IgD-negative memory B cell (primary cell): Measurements from ENCODE around the gene ZDHHC19. TPM values are rescaled to one million over a fixed set of nuclear protein-coding genes. Genes with fewer than 3 reads are reported as not detected.
"Not testable (repeated sequence)": the region's sequence is repeated elsewhere in the genome, so short reads cannot be mapped to it uniquely, and the experiment has no call there.

ENCODE experiments used
- H3K27ac Mint-ChIP-seq, 3 donors: one replicate each; pipeline ENCODE4 v1.8.0; 2020 to 2022; ENCODE audit warnings: mild to moderate bottlenecking in 3 of 3, mixed read lengths in 3 of 3, moderate library complexity in 1 of 3
- H3K27me3 Mint-ChIP-seq: one replicate; pipeline ENCODE4 v1.8.0; 2021; ENCODE audit warnings: mixed read lengths
- H3K36me3 Mint-ChIP-seq: one replicate; pipeline ENCODE4 v1.8.0; 2020; ENCODE audit warnings: mild to moderate bottlenecking, mixed read lengths
- H3K4me1 Mint-ChIP-seq, 3 donors: one replicate each; pipeline ENCODE4 v1.8.0; 2020 to 2022; ENCODE audit warnings: mixed read lengths in 3 of 3, mild to moderate bottlenecking in 1 of 3
- H3K4me3 Mint-ChIP-seq, 4 donors: one replicate each; pipeline ENCODE4 v1.8.0; 2020 to 2022; ENCODE audit warnings: mild to moderate bottlenecking in 4 of 4, mixed read lengths in 4 of 4, moderate library complexity in 3 of 4
- H3K9me3 Mint-ChIP-seq, 3 donors: one replicate each; pipeline ENCODE4 v1.8.0; 2020 to 2021; ENCODE audit warnings: mixed read lengths in 3 of 3, mild to moderate bottlenecking in 1 of 3
- polyA plus RNA-seq: library from polyadenylated mRNA; unstranded; fragments of 300-500 nt; fragmentation: Illumina TruSeq; gene quantifications from one replicate; pipeline ENCODE4 v1.2.3, GENCODE V29; 2021

ZDHHC19 gene
- polyA plus RNA-seq, 1 donor from 2014 or later: 5.4 TPM

GRCh38 chr3:196184169-196184432 lies 27.1 kb downstream of the ZDHHC19 start:
- H3K27me3 Mint-ChIP-seq, H3K9me3 Mint-ChIP-seq, H3K36me3 Mint-ChIP-seq: not testable (repeated sequence)
- Mint-ChIP-seq H3K4me3 (peak overlapping the region in 1 of 4 donors; percentile 45), H3K4me1 (peaks cover 34 to 46% (median 43%) of the 10 kb centered on the region in 3 donors), H3K27ac (peak overlapping the region in 1 of 3 donors; percentile 88)

- Mint-ChIP-seq H3K4me1 (peaks cover 20 to 36% (median 34%) of the 10 kb centered on the region in 3 donors), H3K4me3 (peak overlapping the region in 2 of 4 donors; percentile 35 to 88), H3K27me3 (no peaks in the 10 kb centered on the region), H3K27ac (peak overlapping the region; percentile 88 to 96 (median 93)), H3K36me3 (peaks cover 2% of the 10 kb centered on the region), H3K9me3 (no peaks in the 10 kb centered on the region)
Measured at GRCh38 chr3:196181127-196181546, 30.1 kb downstream of the ZDHHC19 start.

GRCh38 chr3:196180346-196180745 lies 30.9 kb downstream of the ZDHHC19 start:
- Mint-ChIP-seq H3K36me3 (peaks cover 2% of the 10 kb centered on the region), H3K27me3 (no peaks in the 10 kb centered on the region), H3K4me3 (peak overlapping the region in 3 of 4 donors; percentile 65 to 92 (median 88)), H3K27ac (peak overlapping the region; percentile 87 to 99 (median 96)), H3K4me1 (peaks cover 20 to 36% (median 34%) of the 10 kb centered on the region in 3 donors), H3K9me3 (no peaks in the 10 kb centered on the region)

GRCh38 chr3:196179380-196180308 lies 31.6 kb downstream of the ZDHHC19 start:
- peak overlapping the region; percentile 87 to 99 (median 96) for H3K27ac Mint-ChIP-seq

GRCh38 chr3:196178993-196179379 lies 32.2 kb downstream of the ZDHHC19 start:
- peak overlapping the region in 3 of 4 donors; percentile 65 to 92 (median 88) for H3K4me3 Mint-ChIP-seq
- peaks cover 20 to 36% (median 34%) of the 10 kb centered on the region in 3 donors for H3K4me1 Mint-ChIP-seq
- H3K27ac Mint-ChIP-seq: peak overlapping the region; percentile 87 to 99 (median 96)
- no peaks in the 10 kb centered on the region for H3K27me3 Mint-ChIP-seq
- peaks cover 2% of the 10 kb centered on the region for H3K36me3 Mint-ChIP-seq
- no peaks in the 10 kb centered on the region for H3K9me3 Mint-ChIP-seq

More at GRCh38 chr3:196179380-196180308, 31.6 kb downstream of the ZDHHC19 start:
- Mint-ChIP-seq H3K9me3 (no peaks in the 10 kb centered on the region), H3K4me3 (peak overlapping the region; percentile 65 to 92 (median 80)), H3K27me3 (no peaks in the 10 kb centered on the region), H3K36me3 (peaks cover 2% of the 10 kb centered on the region), H3K4me1 (peaks cover 20 to 36% (median 34%) of the 10 kb centered on the region in 3 donors)

GRCh38 chr3:196177967-196178366 lies 33.2 kb downstream of the ZDHHC19 start:
- H3K9me3 Mint-ChIP-seq: no peaks in the 10 kb centered on the region
- no peak overlapping the region for H3K27ac Mint-ChIP-seq
- H3K4me3 Mint-ChIP-seq: peak overlapping the region in 1 of 4 donors; percentile 63
- H3K4me1 Mint-ChIP-seq: peaks cover 16 to 33% (median 30%) of the 10 kb centered on the region in 3 donors
- H3K27me3 Mint-ChIP-seq: no peaks in the 10 kb centered on the region
- H3K36me3 Mint-ChIP-seq: no peaks in the 10 kb centered on the region

GRCh38 chr3:196177567-196177966 lies 33.6 kb downstream of the ZDHHC19 start:
- Mint-ChIP-seq H3K36me3 (no peaks in the 10 kb centered on the region), H3K4me3 (peak overlapping the region in 1 of 4 donors; percentile 63), H3K27me3 (no peaks in the 10 kb centered on the region), H3K9me3 (no peaks in the 10 kb centered on the region), H3K27ac (no peak overlapping the region), H3K4me1 (peaks cover 16 to 32% (median 29%) of the 10 kb centered on the region in 3 donors)

- Mint-ChIP-seq H3K27me3 (no peaks in the 10 kb centered on the region), H3K4me1 (peaks cover 14 to 29% (median 26%) of the 10 kb centered on the region in 3 donors), H3K36me3 (peaks cover 3% of the 10 kb centered on the region)
Measured at GRCh38 chr3:196175722-196176121, 35.5 kb downstream of the ZDHHC19 start.

GRCh38 chr3:196175116-196175625 lies 36.0 kb downstream of the ZDHHC19 start:
- no peak overlapping the region for H3K27ac Mint-ChIP-seq
- no peaks in the 10 kb centered on the region for H3K27me3 Mint-ChIP-seq
- peaks cover 16 to 29% (median 26%) of the 10 kb centered on the region in 3 donors for H3K4me1 Mint-ChIP-seq
- H3K36me3 Mint-ChIP-seq: peaks cover 4% of the 10 kb centered on the region
- H3K9me3 Mint-ChIP-seq: peaks cover 0 to 4% (median 2%) of the 10 kb centered on the region in 3 donors
- no peak overlapping the region for H3K4me3 Mint-ChIP-seq

More at GRCh38 chr3:196175722-196176121, 35.5 kb downstream of the ZDHHC19 start:
- Mint-ChIP-seq H3K9me3 (peaks cover 0 to 4% (median 2%) of the 10 kb centered on the region in 3 donors), H3K27ac (no peak overlapping the region), H3K4me3 (no peak overlapping the region)

- peak overlapping the region in 1 of 3 donors; percentile 75 for H3K27ac Mint-ChIP-seq
- peaks cover 13 to 27% (median 21%) of the 10 kb centered on the region in 3 donors for H3K4me1 Mint-ChIP-seq
- H3K4me3 Mint-ChIP-seq: no peak overlapping the region
- peaks cover 0 to 4% (median 2%) of the 10 kb centered on the region in 3 donors for H3K9me3 Mint-ChIP-seq
- no peaks in the 10 kb centered on the region for H3K27me3 Mint-ChIP-seq
- peaks cover 4% of the 10 kb centered on the region for H3K36me3 Mint-ChIP-seq
Measured at GRCh38 chr3:196174652-196175051, 36.5 kb downstream of the ZDHHC19 start.

- H3K27me3 Mint-ChIP-seq, H3K4me3 Mint-ChIP-seq, H3K9me3 Mint-ChIP-seq, H3K36me3 Mint-ChIP-seq: not testable (repeated sequence)
- Mint-ChIP-seq H3K4me1 (peaks cover 7 to 20% (median 8%) of the 10 kb centered on the region in 3 donors), H3K27ac (peak overlapping the region; percentile 60 to 97 (median 96))
Measured at GRCh38 chr3:196170296-196170695, 40.9 kb downstream of the ZDHHC19 start.

- peaks cover 6% of the 10 kb centered on the region for H3K36me3 Mint-ChIP-seq
- peak overlapping the region in 1 of 4 donors; percentile 8 for H3K4me3 Mint-ChIP-seq
- no peaks in the 10 kb centered on the region for H3K27me3 Mint-ChIP-seq
- H3K9me3 Mint-ChIP-seq: peaks cover 0 to 4% (median 2%) of the 10 kb centered on the region in 3 donors
- H3K4me1 Mint-ChIP-seq: peaks cover 7 to 20% (median 8%) of the 10 kb centered on the region in 3 donors
- H3K27ac Mint-ChIP-seq: peak overlapping the region in 1 of 3 donors; percentile 59
Measured at GRCh38 chr3:196169836-196170240, 41.4 kb downstream of the ZDHHC19 start.

GRCh38 chr3:196168808-196169391 lies 42.3 kb downstream of the ZDHHC19 start:
- H3K9me3 Mint-ChIP-seq: peaks cover 0 to 4% (median 2%) of the 10 kb centered on the region in 3 donors
- H3K27me3 Mint-ChIP-seq: no peaks in the 10 kb centered on the region
- H3K36me3 Mint-ChIP-seq: peaks cover 6% of the 10 kb centered on the region
- peak overlapping the region in 1 of 4 donors; percentile 33 for H3K4me3 Mint-ChIP-seq
- no peak overlapping the region for H3K27ac Mint-ChIP-seq
- H3K4me1 Mint-ChIP-seq: peaks cover 7 to 20% (median 8%) of the 10 kb centered on the region in 3 donors

GRCh38 chr3:196166741-196167140 lies 44.5 kb downstream of the ZDHHC19 start:
- Mint-ChIP-seq H3K4me3 (no peak overlapping the region), H3K36me3 (peaks cover 6% of the 10 kb centered on the region), H3K27ac (peak overlapping the region in 1 of 3 donors; percentile 18), H3K27me3 (no peaks in the 10 kb centered on the region), H3K4me1 (peaks cover 7 to 13% (median 9%) of the 10 kb centered on the region in 3 donors), H3K9me3 (peaks cover 0 to 4% (median 2%) of the 10 kb centered on the region in 3 donors)

GRCh38 chr3:196165850-196166249 lies 45.4 kb downstream of the ZDHHC19 start:
- Mint-ChIP-seq H3K9me3 (peaks cover 0 to 2% (median under 1%) of the 10 kb centered on the region in 3 donors), H3K36me3 (peaks cover 4% of the 10 kb centered on the region), H3K27me3 (no peaks in the 10 kb centered on the region), H3K27ac (peak overlapping the region in 1 of 3 donors; percentile 18), H3K4me1 (peaks cover 3 to 9% (median 5%) of the 10 kb centered on the region in 3 donors), H3K4me3 (no peak overlapping the region)
